ENCODE data around the gene ATP8A2.
"Not testable (repeated sequence)": the region's sequence is repeated elsewhere in the genome, so short reads cannot be mapped to it uniquely, and the experiment has no call there.

ATP8A2 gene

DNA sequence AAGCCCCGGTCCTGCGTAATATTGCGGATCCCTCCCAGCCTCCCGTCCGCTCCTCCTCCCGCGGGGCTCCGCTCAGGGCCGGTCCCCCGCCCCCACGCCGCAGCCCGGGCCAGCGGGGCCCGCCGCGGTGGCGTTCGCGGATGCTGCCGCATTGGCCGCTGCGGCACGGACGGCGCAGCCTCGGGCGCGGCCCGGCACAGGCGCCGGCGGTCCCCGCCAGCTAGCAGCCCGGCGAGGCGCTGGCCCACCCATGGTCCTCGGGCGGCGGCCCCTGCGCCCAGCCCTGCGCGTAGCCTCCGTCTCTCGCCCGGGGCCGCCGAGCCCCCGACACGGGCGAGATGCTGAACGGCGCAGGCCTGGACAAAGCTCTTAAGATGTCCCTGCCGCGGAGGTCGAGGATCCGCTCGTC is at the start of gene ATP8A2:
Gene ATP8A2 (plus strand): TSS at position 100 of the 409 bp plus-strand sequence. CDS start 239 bp downstream, at position 339.
- ATAC-seq (peak; percentile 9), DNase-seq (ENCODE audit: low spot score in 2 of 2) (no peak)
- Mint-ChIP-seq H3K4me1 (peaks cover 6% of the 10 kb centered on the region), H3K4me3 (no peak within 1 kb of the TSS), H3K9me3 (no peaks in the 10 kb centered on the region), H3K36me3 (no peaks in the 10 kb centered on the region), H3K27ac (no peak within 1 kb of the TSS)

DNA sequence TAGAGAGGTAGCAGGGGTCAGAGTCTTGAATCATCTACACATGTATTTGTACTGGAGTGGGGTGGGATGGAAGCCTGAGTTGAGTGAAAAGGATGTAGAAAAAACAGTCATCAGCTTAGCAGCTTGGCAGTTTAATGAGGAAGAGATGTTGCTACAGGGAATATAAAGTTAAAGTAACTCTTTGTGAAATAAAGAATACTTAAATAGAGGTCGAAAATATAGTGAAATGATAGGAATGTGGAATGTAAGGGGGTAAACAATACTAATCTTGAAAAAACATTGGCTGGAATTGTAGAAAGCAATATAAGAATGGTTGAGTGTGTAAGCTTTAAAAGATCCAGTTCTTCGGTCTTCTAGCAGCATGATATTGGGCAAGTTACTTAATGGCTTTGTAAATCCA is 47.7 kb upstream of the ATP8A2 start:
- DNase-seq (ENCODE audit: low spot score in 2 of 2) (no peak), ATAC-seq (no peak)
- no peaks in the 10 kb centered on the region for H3K4me1 Mint-ChIP-seq
- peaks cover 100% of the 10 kb centered on the region for H3K36me3 Mint-ChIP-seq
- H3K27ac Mint-ChIP-seq: no peak overlapping the region
- H3K4me3 Mint-ChIP-seq: no peak overlapping the region
- no peaks in the 10 kb centered on the region for H3K9me3 Mint-ChIP-seq

DNA sequence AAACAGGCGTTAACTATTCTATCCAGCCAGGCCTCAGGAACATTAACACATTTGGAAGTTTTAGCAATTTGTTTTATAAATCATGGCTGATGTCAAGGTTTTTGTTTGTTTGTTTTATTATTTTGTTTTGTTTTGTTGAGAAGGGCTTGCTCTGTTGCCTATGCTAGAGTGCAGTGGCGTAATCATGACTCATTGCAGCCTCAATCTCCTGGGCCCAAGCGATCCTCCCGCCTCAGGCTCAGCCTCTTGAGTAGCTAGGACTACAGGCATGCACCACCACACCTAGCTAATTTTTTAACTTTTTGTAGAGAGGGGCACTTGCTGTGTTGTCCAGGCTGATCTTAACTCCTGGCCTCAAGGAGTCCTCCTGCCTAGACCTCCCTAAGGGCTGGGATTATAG is 42.1 kb upstream of the ATP8A2 start:
- DNase-seq (ENCODE audit: low spot score in 2 of 2) (no peak), ATAC-seq (no peak)
- Mint-ChIP-seq H3K27ac (no peak overlapping the region), H3K4me1 (no peaks in the 10 kb centered on the region), H3K9me3 (no peaks in the 10 kb centered on the region), H3K36me3 (peaks cover 100% of the 10 kb centered on the region), H3K4me3 (no peak overlapping the region)

DNA sequence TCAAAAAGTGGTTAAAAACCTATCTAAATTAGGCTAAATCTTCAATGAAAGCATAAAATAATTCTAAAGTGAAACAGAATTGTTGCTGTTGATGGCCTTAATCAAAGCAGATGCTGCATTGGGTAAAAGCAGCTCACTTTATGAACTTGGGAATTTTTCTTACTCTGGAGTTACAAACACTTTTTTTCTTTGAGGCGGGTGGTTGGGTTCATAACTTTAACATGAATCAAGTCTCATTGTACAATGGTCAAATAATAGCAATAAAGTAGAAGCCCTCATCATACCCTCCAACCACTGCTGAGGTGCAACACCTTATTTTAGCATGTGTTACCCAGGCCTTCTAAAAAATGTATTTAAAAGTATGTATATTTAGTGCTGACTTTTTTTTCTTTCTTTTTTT is 41.2 kb upstream of the ATP8A2 start:
- no peaks in the 10 kb centered on the region for H3K9me3 Mint-ChIP-seq
- H3K4me3 Mint-ChIP-seq: no peak overlapping the region
- peaks cover 100% of the 10 kb centered on the region for H3K36me3 Mint-ChIP-seq
- no peak overlapping the region for H3K27ac Mint-ChIP-seq
- H3K4me1 Mint-ChIP-seq: no peaks in the 10 kb centered on the region
- ATAC-seq: no peak
- DNase-seq (ENCODE audit: low spot score in 2 of 2): no peak

DNA sequence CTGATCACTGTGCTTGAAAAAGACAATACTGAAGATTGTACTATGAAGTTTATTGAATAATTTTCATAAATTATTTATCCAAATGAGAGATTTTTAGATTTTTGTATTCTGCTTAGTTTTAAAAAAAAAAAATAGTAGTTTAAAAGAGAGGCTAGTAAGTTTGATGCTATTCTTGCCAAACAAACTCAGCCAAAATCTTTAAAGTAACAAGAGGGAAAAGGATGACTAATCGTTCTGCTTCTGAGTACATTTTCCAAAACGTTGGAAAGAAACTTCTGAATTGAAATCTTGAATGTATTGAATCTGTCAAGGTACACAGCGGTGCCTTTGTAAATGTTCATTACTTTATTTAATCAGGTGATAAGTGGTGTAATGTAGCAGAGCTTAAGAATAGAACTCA is 35.9 kb upstream of the ATP8A2 start:
- DNase-seq (ENCODE audit: low spot score in 2 of 2) (no peak), ATAC-seq (no peak)
- Mint-ChIP-seq H3K27ac (no peak overlapping the region), H3K4me3 (no peak overlapping the region), H3K4me1 (no peaks in the 10 kb centered on the region), H3K9me3 (no peaks in the 10 kb centered on the region), H3K36me3 (peaks cover 100% of the 10 kb centered on the region)

DNA sequence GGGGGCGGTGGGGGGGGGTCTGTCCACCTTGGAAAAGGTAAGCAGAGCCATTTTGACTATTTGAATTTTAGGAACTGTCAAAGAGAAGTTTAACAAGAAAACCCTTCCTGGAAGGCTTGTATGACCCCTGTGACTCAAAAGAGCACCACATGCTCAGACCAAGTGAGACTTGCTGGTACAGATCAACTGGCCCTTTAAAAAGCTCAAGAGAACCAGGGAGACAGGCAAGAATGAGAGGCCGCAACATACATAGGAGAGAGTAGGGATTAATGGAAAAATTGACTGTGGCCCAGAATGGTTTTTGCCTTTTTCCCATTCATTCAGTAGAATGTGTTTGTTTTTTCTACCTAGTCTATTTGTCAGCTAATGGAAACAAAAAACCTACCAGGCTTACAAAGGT is 26.2 kb upstream of the ATP8A2 start:
- H3K9me3 Mint-ChIP-seq: no peaks in the 10 kb centered on the region
- ATAC-seq (no peak), DNase-seq (ENCODE audit: low spot score in 2 of 2) (no peak)
- H3K4me3 Mint-ChIP-seq: no peak overlapping the region
- H3K4me1 Mint-ChIP-seq: no peaks in the 10 kb centered on the region
- peak overlapping the region; percentile 2 for H3K27ac Mint-ChIP-seq
- peaks cover 21% of the 10 kb centered on the region for H3K36me3 Mint-ChIP-seq

DNA sequence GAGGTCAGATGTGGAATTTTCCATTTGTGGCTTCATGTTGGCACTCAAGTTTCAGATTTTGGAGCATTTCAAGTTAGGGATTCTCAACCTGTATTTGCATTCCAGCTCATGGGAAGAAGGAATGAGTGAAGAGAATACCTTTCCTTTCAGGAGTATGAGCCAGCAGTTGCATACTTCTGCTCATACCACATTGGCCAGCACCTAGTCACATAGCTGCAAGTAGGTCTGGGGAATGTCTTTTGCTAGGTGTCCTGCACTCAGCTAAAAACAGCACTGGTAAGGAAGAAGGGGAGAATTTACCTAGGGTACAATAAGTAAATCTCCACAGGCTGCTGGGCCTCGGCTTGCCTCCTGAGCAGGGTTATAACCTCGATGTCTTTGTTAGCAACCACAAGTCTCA is 24.6 kb upstream of the ATP8A2 start:
- Mint-ChIP-seq H3K4me3 (no peak overlapping the region), H3K4me1 (no peaks in the 10 kb centered on the region), H3K27ac (no peak overlapping the region), H3K9me3 (no peaks in the 10 kb centered on the region), H3K36me3 (peaks cover 13% of the 10 kb centered on the region)
- DNase-seq (ENCODE audit: low spot score in 2 of 2): no peak
- ATAC-seq: no peak

DNA sequence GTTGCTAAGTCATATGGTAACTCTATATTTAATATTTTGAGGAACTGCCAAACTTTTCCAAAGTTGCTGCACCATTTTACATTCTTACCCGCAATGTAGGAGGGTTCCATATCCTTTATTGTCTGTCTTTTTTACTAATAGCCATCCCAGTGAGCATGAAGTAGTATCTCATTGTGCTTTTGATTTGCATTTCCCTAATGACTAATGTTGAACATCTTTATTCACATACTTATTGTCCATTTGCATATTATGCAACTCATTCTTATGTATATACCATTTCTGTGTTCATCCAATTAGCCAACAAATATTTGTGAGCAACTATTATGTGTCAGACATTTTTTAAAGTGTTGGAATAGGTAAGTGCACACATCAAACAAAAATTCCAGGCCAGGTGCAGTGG is 20.4 kb upstream of the ATP8A2 start:
- ATAC-seq (no peak), DNase-seq (ENCODE audit: low spot score in 2 of 2) (no peak)
- Mint-ChIP-seq H3K27ac (no peak overlapping the region), H3K4me1 (no peaks in the 10 kb centered on the region), H3K4me3 (no peak overlapping the region), H3K36me3 (no peaks in the 10 kb centered on the region), H3K9me3 (no peaks in the 10 kb centered on the region)

DNA sequence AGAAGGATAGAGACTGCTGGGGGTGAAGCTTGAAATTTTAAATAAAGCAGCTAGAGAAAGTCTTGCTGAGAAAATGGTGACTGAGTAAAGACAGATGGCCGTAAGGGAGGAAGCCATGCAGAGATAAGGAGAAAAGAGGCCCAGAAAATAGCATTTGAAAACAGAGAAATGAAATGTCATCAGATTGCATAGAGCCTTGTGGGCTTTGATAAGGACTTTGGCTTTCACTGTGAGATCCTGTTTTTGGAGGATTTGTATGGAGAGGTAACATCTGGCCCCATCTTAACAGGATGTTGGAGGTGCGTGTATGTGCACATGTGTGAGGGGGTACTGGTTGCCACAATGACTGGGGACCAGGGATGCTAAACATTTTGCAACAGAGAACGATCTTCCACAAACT is 19.5 kb upstream of the ATP8A2 start:
- Mint-ChIP-seq H3K4me3 (no peak overlapping the region), H3K27ac (no peak overlapping the region), H3K36me3 (no peaks in the 10 kb centered on the region), H3K9me3 (no peaks in the 10 kb centered on the region), H3K4me1 (no peaks in the 10 kb centered on the region)
- DNase-seq (ENCODE audit: low spot score in 2 of 2) (no peak), ATAC-seq (no peak)

DNA sequence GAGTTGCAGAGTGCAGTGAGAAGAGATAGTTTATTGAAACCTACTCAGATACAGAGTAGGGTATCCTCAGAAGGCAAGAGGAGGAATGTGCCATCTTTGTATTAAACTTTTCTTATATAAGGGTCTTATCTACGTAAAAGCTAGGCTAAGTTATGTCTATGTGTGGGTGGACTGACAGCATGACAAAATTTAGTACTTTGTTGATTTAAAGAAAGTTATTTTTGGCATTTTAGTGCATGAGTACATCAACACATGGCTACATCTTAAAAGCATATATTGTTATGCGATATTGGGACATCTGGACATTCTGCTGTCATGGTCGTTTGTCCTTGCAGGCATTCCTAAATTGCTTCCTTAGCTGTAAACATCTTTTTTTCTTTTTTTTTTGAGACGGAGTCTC is 19.0 kb upstream of the ATP8A2 start:
- Mint-ChIP-seq H3K9me3 (no peaks in the 10 kb centered on the region), H3K27ac (no peak overlapping the region), H3K4me3 (no peak overlapping the region), H3K4me1 (no peaks in the 10 kb centered on the region), H3K36me3 (no peaks in the 10 kb centered on the region)
- no peak for DNase-seq (ENCODE audit: low spot score in 2 of 2)
- ATAC-seq: no peak

DNA sequence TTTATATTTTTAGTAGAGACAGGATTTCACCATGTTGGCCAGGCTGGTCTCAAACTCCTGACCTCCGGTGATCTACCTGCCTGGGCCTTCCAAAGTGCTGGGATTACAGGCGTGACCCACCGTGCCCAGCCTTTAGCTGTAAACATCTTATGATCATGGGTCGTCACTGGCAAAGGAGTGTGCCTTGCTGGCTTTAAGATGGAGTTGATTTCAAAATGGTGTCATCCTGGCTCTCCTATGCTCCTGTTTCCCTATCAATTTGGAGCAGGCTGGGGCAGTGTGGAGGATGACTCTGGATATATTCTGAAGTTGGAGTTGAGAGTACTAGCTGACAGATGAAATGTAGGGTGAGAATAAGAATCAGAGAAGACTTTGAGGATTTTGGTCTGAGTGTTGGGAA is 18.4 kb upstream of the ATP8A2 start:
- H3K27ac Mint-ChIP-seq: no peak overlapping the region
- no peaks in the 10 kb centered on the region for H3K9me3 Mint-ChIP-seq
- no peak overlapping the region for H3K4me3 Mint-ChIP-seq
- H3K4me1 Mint-ChIP-seq: no peaks in the 10 kb centered on the region
- DNase-seq (ENCODE audit: low spot score in 2 of 2): no peak
- H3K36me3 Mint-ChIP-seq: no peaks in the 10 kb centered on the region
- ATAC-seq: no peak

DNA sequence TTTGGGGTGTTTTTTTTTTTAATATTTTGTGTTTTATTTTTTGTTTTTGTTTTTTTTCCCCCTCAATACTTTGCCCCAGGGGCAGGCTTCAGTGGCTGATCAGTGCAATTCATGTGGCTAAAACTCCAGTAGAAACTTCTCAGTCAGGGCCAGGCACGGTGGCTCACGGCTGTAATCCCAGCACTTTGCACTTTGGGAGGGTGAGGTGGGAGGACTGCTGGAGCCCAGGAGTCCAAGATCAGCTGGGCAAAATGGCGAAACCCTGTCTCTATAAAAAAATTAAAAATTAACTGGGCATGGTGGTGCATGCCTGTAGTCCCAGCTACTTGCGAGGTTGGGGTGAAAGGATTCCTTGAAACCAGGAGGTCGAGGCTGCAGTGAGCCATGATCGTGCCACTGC is 17.4 kb upstream of the ATP8A2 start:
- Mint-ChIP-seq H3K4me3 (no peak overlapping the region), H3K27ac (no peak overlapping the region), H3K9me3 (no peaks in the 10 kb centered on the region), H3K4me1 (no peaks in the 10 kb centered on the region), H3K36me3 (no peaks in the 10 kb centered on the region)
- ATAC-seq: no peak
- DNase-seq (ENCODE audit: low spot score in 2 of 2): no peak

DNA sequence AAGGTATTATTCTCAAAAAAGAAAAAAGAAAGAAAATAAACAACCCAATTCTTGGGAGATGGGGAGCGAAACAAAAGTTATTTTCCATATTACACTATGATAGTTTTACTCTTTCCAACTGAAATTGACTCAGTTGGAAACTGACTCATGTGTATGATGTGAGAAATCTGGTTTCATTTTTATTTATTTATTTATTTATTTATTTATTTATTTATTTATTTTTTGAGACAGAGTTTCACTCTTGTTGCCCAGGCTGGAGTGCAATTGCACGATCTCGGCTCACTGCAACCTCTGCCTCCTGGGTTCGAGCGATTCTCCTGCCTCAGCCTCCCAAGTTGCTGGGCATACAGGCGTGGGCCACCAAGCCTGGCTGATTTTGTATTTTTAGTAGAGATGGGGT is 11.3 kb upstream of the ATP8A2 start:
- H3K4me3 Mint-ChIP-seq; DNase-seq (ENCODE audit: low spot score in 2 of 2); H3K9me3 Mint-ChIP-seq; H3K27ac Mint-ChIP-seq; H3K4me1 Mint-ChIP-seq; H3K36me3 Mint-ChIP-seq; ATAC-seq: not testable (repeated sequence)

DNA sequence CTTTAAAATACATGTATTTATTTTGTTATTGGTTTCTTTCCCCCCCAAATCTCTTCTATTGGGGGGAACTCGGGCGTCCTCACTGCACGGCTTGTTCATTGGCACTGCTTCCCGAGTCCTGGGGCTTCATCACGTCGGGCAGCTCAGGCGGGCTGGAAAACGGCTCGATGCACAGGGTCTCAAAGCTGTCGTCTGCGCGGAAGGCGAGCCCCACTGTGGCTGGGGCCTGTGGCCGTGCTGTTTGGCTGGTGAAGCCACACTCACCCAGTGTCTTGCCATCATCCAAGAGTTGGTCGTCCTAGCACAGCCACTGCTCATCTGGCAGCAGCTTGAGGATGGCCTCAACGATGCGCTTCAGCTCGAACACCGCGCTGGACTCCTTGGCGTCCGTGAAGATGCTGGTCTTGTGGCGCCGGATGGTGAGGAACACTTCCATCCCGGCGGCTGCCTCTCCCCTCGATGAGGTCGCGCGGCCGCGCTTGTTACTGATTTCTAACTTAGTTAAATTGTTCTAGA is 6.0 kb upstream of the ATP8A2 start:
- Mint-ChIP-seq H3K4me1 (no peaks in the 10 kb centered on the region), H3K36me3 (no peaks in the 10 kb centered on the region), H3K4me3 (no peak overlapping the region), H3K9me3 (no peaks in the 10 kb centered on the region), H3K27ac (no peak overlapping the region)
- ATAC-seq (no peak), DNase-seq (ENCODE audit: low spot score in 2 of 2) (no peak)

DNA sequence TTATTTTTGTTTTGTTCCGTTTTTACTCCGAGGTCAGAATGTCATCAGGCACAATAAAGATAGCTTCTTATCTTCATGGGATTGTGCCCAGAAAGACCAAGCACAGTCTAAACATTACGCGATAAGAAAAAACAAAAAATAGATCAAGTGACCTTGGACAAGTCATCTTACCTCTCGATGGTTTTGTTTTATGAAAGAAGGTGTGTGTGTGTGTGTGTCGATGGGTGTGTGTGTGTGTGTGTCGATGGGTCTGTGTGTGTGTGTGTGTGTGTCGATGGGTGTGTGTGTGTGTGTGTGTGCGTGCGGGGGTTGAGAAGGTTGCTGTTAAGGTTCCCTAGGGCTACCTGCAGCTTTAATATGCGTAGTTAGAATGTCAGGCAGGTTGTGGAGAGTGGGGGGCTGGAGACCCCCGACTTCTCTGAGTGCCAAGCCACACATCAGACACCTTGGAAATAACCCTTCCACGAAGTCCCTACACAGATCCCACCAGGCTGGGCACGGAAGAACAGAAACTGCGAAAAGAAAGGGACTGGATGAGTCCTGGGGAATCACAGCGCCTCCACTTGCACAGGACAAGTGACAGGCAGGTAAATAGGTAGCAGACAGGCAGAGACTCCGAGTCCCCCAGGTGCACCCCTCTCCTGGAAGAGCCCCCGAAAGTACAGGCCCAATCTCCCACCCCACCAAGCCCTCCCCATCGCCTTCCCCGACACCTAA is 458 bp upstream of the ATP8A2 start:
- no peak overlapping the region for H3K4me3 Mint-ChIP-seq
- H3K36me3 Mint-ChIP-seq: no peaks in the 10 kb centered on the region
- no peak for DNase-seq (ENCODE audit: low spot score in 2 of 2)
- no peaks in the 10 kb centered on the region for H3K9me3 Mint-ChIP-seq
- H3K27ac Mint-ChIP-seq: no peak overlapping the region
- peaks cover 6% of the 10 kb centered on the region for H3K4me1 Mint-ChIP-seq
- ATAC-seq: no peak

DNA sequence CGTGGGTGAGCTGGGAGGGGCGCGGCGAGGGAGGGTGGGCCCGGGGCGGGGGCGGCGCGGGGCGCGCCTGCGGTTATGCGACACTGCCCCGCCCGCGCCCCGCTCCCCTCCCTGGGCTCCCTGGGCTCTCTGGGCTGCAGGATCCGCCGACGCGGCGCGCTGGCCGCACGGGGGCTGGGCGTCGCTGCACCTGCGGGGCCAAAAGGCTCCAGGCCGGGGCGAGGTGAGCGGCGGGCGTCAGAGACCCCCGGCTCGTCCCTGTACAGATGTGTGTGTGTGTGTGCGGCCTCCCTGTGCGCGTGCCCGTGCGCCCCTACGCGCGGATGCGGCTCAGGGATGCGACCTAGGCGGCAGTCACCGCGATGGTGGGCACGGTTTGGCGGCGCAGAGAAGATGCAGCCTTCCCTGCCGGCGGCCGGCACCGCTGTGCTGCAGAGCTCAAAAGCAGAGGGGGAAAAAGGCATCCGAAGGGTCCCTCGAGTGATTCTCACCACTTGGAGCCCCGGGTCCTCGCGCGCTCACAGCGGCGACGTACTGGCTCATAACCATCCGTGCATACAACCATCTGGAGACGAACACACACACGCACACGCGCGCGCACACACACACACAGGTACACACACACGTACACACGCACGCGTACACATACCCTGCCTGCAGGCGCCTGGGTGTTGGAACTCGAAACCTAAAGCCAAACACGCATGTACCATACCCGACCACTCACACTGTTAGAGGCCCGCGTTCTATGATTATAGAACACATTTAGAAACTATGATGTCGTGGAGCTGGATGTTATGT is 709 bp downstream of the ATP8A2 start:
- DNase-seq (ENCODE audit: low spot score in 2 of 2) (no peak), ATAC-seq (peak; percentile 5)
- H3K27ac Mint-ChIP-seq: no peak overlapping the region
- H3K4me3 Mint-ChIP-seq: no peak overlapping the region
- H3K36me3 Mint-ChIP-seq: no peaks in the 10 kb centered on the region
- peaks cover 6% of the 10 kb centered on the region for H3K4me1 Mint-ChIP-seq
- H3K9me3 Mint-ChIP-seq: no peaks in the 10 kb centered on the region

Measured in stimulated activated effector memory CD8-positive, alpha-beta T cell treated with anti-CD3 and anti-CD28 coated beads, Interleukin-12 subunit alpha, Interleukin-12 subunit beta, amount 100 ng/mL, for 72 hours (primary cell).